ENCODE measurements around the gene RUNX1.
"Not testable (repeated sequence)": the region's sequence is repeated elsewhere in the genome, so short reads cannot be mapped to it uniquely, and the experiment has no call there.

The RUNX1 gene

GRCh38 chr21:34817821-34818661 is 231.1 kb downstream of the RUNX1 start:
- no peak for DNase-seq (ENCODE audit: extremely low read depth in 1 of 2, low read depth in 1 of 2)

DNA sequence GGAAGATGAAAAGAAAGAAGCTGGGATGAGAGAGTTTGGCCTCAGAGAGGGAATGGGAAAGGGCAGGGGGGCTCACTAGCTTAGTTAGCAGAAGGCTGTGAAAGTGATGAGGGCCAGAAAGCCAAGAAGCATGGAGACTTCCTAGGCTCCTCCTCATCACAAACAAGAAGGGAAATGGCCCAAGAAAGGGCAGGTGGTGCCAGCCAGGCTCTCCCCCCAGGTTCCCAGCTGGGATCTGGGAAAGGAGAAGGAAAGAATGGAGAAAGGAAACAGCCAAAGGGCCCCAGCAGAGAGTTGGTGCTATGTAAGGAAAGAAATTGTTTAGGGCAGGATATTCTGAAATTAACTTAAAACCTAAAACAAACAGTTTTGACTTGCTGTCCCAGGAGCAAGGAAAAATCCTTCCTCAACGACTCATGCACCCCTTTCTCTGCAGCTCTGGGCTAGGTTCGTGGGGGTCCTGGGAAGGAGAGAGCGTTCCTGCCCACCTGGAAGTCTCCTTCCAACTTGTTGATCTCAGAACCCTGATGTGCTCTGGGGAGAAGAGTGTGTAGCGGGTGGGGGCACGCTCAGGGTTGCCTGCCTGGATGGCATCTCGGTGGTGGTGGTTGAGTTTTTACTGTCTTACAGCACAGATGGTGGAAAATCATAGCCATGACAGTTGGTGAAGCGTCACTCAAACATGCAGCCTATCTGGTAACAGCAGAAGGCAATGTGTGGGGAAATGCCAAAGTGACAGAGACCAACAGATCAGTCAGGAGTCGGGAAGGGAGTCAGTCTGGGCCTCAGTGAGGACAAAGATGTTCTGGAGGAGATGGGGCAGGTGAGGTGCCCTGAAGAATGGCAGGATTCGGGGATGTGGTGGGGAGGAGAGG is 233.0 kb downstream of the RUNX1 start:
- no peak for DNase-seq (ENCODE audit: extremely low read depth in 1 of 2, low read depth in 1 of 2)

DNA sequence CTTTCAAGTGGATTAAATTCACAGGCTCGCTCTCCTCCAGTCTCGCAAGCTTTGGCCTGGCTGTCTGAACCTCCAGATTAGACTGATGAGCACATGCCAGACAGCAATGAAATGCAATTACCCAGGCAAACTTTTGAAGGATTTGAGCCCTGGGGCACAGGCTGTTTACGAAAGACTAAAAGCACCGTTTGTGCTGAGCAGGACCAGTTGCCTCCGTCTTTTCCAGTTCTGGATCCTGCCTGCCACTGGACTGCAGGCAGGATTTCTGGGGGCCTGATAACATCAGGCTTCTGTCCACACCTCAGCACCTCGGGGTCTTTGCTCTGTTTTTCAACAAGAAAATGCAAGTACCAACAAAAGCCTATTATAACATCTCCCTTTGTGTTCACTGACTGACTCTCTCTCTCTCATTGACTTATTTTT is 234.6 kb downstream of the RUNX1 start:
- DNase-seq (ENCODE audit: extremely low read depth in 1 of 2, low read depth in 1 of 2) = no peak

GRCh38 chr21:34813266-34813894 is 235.7 kb downstream of the RUNX1 start:
- no peak for DNase-seq (ENCODE audit: extremely low read depth in 1 of 2, low read depth in 1 of 2)

DNA sequence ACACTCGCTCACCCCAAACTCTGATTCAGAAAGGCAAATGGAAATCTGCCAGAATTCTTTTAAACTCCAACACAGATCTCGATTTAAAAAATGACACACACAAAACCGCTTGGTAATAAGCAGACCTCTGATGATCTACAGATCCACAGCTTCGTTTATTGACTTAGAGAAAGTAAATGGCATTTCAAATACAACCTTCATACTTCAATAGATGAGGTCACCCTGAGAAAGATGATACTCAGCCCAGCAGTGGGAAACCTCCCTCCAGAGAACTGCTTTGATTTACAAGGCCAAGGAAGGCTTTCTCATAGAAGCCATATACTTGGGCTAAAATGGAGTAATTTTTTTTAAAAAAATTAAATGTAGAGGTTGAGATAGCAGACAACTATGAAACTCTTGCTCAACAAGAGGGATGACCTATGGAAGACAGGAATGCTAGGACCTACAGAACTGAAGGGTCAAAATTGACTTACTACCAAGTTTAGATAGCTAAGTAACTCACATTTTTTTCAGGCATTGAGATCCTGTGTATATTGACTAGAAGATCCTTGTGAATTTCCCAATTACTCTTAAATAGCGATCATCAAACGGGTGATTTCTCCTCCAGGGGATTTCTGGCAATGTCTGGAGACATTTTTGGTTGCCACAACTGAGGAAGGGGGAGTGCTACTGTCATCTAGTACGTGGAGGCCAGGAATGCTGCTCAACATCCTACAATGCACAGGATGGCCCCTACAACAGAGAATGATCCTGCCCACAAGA is 236.4 kb downstream of the RUNX1 start:
- DNase-seq (ENCODE audit: extremely low read depth in 1 of 2, low read depth in 1 of 2) = no peak

DNA sequence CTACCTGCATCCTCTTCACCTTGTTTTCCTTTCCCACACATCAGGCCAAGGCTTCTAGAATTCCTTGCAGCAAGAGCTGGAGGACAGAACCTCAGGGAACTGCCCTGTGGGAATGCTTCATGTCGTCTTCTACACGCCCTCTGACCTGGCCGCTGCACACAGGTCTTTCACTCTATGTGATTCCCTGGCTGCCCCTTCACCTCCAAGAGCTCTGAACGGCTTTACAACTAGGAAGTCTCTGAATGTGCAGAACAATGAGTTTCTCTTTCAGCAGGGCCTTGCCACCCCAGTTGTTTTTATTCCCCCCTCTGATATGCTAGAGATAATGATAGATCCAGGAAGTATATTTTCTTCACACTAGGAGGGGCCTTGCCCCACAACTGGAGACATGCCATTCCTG is 237.7 kb downstream of the RUNX1 start:
- DNase-seq (ENCODE audit: extremely low read depth in 1 of 2, low read depth in 1 of 2) = no peak

DNA sequence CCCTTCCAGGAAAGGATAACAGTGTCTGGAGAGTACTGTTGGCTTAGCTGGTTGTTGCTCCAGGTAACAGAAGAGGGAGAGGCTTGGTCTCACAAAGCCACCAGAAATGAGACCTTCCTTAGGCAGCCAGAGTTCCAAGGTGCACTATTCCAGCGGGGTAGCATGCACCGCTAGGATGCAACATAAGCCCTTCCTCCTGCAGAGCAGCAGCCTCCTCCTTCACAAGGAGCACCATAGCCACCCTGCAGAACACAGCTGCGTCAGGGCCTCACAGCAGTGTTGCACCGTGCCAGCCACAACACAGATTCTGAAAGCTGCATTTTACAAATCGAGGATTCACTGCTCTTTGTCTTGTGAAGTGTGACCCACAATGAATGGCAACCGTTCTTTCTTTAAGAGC is 238.3 kb downstream of the RUNX1 start:
- DNase-seq (ENCODE audit: extremely low read depth in 1 of 2, low read depth in 1 of 2) = no peak

DNA sequence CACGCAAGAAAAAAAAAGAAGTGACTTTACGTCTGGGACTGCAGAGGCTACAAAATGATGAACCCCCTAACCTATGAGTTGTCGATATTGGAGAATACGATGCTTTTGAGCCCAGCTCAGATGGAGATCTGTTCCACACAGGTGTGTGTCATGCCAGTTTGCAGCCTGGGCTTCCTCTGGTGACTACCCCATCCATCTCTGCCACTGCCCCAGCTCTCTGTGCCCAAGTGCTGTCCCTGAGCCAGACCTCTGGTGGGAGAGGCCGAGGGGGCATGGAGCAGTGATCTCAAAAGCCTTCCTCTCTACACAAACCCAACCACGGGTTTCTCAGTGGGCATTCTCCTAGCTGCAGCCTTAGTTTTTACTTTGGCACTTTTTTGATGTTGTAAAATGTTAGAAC is 239.3 kb downstream of the RUNX1 start:
- DNase-seq (ENCODE audit: extremely low read depth in 1 of 2, low read depth in 1 of 2) = no peak

DNA sequence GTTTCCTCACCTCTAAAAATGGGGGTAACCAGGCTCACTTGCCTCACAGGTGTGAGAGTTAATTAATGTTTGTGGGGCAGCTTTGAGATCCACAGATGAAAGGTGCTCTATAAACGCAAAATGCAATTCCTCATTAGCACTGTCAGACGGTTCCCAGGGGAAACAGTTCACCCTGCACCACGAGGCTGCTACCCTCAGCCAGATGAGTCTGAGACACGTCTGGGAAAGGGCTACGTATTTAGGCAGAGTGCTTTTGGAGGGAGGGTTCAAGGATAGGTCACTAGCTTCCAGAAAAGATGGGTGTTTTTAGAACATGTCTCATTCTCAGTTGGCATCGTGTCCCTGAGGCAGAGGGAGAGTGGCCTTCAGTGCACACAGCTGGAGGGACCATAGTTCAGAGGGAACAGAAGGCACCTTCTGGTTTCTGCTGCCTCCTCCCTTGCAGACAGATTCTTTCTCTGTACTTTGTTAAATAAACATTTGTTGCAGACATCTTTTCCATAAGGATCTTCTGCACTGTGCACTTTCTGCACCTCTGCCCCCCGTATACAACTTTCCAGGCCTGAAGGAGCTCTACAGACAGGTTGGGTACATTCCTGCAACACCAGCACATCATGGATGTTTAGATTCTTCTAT is 240.4 kb downstream of the RUNX1 start:
- DNase-seq (ENCODE audit: extremely low read depth in 1 of 2, low read depth in 1 of 2) = no peak

DNA sequence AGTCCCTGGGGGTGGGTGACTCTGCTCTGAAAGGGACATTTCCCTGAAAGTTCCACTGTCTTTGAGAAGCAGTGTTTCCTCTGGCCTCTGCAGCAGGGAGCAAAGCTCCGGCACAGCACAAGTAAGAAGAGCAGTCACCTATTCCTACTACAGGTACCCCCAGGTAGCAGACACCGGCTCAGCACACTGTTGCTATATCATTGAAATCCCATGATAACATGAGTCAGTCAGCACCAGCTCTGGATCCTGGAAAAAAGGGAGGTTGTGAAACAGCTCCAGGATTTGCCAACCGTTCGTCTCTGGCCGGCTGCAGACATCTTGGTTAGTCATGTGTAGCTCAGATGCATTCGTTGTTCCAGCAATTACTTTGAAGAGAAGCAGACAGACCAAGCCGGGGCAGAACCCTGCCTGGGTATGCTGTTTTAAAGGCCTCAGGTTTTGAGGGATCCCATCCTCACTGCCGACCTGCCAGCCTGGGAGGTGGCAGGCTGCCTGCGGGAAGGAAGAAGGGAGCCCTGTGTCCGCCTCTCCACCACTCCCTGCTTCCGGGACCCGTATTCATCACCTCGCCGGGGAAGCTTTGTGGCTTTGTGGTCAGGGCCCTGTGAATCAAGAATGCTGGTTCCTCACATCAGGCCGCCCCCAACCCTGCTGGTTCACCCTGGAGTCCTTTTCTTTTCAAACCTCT is 241.1 kb downstream of the RUNX1 start:
- DNase-seq (ENCODE audit: extremely low read depth in 1 of 2, low read depth in 1 of 2) = peak; percentile 54 to 81

- DNase-seq (ENCODE audit: extremely low read depth in 1 of 2, low read depth in 1 of 2) = peak; percentile 43 to 74
Observed at GRCh38 chr21:34807146-34807880, 241.8 kb downstream of the RUNX1 start.

DNA sequence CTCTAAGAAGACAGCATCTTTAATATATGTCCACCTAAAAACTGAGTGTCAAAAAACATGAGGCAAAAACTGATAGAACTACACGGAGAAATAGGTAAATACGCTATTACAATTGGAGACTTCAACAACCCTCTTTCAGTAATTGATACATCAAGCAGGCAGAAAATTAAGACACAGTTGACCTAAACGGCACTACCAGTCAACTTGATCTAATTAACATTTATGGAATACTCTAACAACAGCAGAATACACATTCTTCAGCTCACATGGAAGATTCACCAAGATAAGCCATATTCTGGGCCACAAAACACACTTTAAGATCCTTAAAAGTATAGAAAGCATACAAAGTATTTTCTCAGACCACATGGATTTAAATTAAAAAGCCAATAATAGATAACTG is 242.7 kb downstream of the RUNX1 start:
- no peak for DNase-seq (ENCODE audit: extremely low read depth in 1 of 2, low read depth in 1 of 2)

DNA sequence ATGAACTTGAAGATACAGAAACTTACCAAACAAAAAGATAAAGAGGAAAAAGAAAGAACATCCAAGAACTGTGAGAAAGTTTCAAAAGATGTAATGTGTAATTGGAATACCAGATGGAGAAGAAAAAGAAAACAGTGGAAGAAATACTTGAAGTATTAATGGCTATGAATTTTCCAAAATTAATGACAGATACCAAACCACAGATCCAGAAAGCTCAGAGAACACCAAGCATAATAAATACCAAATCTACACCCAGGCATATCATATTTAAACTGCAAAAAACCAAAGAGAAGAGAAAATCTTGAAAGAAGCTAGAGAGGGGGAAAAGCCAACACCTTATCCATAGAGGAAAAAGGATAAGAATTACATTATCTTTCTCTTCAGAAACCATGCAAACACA is 243.9 kb downstream of the RUNX1 start:
- DNase-seq (ENCODE audit: extremely low read depth in 1 of 2, low read depth in 1 of 2) = no peak

DNA sequence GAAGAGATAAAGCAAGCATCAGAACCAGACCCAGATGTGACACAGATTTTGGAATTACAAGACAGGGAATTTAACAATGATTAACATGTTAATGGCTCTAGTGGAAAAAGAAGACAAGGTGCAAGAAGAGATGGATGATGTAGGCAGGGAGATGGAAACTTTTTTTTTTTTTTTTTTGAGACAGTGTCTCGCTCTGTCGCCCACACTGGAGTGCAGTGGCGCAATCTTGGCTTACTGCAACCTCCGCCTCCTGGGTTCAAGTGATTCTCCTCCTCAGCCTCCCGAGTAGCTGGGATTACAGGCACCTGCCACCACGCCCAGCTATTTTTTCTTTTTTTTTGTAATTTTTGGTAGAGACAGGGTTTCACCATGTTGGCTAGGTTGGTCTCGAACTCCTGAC is 244.5 kb downstream of the RUNX1 start:
- not testable (repeated sequence) for DNase-seq (ENCODE audit: extremely low read depth in 1 of 2, low read depth in 1 of 2)

- DNase-seq (ENCODE audit: extremely low read depth in 1 of 2, low read depth in 1 of 2) = no peak
Observed at GRCh38 chr21:34803782-34804370, 245.2 kb downstream of the RUNX1 start.

DNA sequence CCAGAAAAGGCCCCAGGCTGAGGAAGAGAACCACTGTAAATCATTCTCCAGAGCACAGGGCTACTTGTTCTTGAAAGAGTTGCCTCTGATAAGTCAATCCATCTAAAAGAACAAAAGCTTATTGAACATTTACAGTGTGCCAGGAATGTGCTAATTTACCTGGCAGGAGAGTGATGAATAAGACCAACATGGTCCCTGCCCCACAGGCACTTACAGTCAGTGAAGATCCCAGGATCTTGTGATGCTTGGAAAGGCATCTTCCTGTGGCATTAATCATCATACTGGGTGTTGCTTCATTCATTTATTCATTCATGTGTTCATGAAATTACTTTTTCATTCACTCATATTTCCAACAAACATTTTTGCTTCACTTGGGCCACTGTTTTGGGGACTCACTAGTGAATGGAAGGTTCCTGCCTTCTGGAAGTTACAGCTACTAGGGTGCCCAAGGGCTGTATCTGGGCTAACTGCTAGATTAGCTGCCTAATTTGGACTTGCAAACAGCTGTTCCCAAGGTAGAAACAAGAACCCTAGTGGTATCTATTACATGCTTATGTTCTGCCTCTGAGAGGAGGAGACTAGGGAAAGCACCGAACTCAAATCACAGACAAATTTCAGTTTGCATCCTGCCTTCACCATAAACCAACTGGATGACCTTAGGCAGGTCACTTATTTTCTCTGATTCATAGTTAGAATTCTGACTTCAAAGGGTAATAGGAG is 246.8 kb downstream of the RUNX1 start:
- no peak for DNase-seq (ENCODE audit: extremely low read depth in 1 of 2, low read depth in 1 of 2)

DNA sequence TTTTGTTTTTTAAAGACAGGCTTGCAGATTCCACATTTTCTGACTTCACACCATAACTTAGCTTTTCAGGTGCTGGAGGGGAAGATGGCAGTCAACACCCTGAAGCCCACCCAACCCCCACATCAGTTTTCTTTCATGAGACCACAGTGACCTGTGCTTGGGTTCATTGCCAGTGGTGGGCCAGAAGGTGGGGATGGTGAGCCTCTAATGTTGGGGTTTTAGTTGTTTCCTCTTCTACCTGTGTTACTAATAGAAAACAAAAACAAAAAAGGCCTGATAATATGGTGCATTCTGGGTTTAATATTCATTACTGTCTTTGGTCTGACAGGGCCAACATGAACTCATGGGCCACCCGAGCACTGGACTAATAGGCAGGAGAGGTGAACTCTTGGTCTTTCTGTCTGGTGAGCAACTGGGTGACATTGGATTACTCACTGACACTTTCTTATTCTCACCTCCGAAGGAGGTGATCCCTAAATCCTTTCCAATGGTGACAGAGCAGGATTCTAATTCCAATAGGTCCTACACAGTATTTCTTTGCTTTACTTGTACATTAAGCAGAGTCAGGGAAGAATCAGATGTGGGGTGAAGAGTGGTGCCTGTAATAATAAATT is 247.5 kb downstream of the RUNX1 start:
- DNase-seq (ENCODE audit: extremely low read depth in 1 of 2, low read depth in 1 of 2) = no peak
